ENCODE results near the gene POLG2. TPM values are rescaled to one million over a fixed set of nuclear protein-coding genes. Genes with fewer than 3 reads are reported as not detected.

The POLG2 gene
- total and polyA plus RNA-seq, 2 donors (not counting 3 experiments of a cell fraction or from before 2014, with no cell fraction given), result 6.5 to 18.6 TPM

DNA sequence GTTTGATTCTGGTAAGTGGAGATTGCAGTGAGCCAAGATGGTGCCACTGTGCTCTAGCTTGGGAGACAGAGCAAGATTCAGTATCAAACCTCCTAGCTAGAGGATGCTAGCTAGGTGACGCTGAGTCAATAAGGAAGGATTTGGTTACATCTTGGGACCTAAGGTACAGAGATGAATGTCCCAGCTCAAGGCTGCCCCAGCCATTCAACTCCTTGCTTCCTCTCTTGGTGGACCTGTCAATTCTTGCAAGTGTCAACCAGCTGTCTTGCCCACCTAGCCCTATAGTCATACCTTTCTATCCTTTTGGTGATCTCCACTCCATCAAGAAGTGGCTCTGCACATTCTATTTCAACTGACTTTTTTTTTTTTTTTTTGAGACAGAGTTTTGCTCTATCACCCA, 49.3 kb downstream of the POLG2 start:
- CTCF ChIA-PET, result no interaction called here
- no peak overlapping the region for H3K4me3 ChIP-seq (replicated peaks in 1 of 3; ENCODE audit: insufficient read depth in 1 of 3, low read depth in 1 of 3, low read length in 3 of 3)
- H3K9me1 ChIP-seq (replicated peaks; ENCODE audit: control insufficient read depth, extremely low read depth, insufficient read depth, low read length), result no peaks in the 10 kb centered on the region
- POLR2A ChIA-PET, result no interaction called here
- no peaks in the 10 kb centered on the region for H3K9me3 ChIP-seq (replicated peaks; ENCODE audit: control insufficient read depth, insufficient read depth, low read length)
- H3K9ac ChIP-seq (replicated peaks; ENCODE audit: extremely low read depth, insufficient read depth, low read length), result no peak overlapping the region
- no peaks in the 10 kb centered on the region for H3K79me2 ChIP-seq (ENCODE audit: control insufficient read depth, insufficient read depth, low read length)
- H2AFZ ChIP-seq (ENCODE audit: low read depth, low read length), result no peak overlapping the region
- peaks cover 12% of the 10 kb centered on the region for H3K4me1 ChIP-seq (ENCODE audit: control insufficient read depth, extremely low read depth, insufficient read depth, low read length)
- no peak overlapping the region for H3K4me2 ChIP-seq (ENCODE audit: insufficient read depth, low read length)
- H4K20me1 ChIP-seq (replicated peaks; ENCODE audit: control insufficient read depth, extremely low read depth, insufficient read depth, low read length), result no peaks in the 10 kb centered on the region
- no peak for DNase-seq (ENCODE audit: low read depth, low spot score)
- H3K36me3 ChIP-seq (ENCODE audit: control insufficient read depth in 2 of 2, extremely low read depth in 1 of 2, insufficient read depth in 2 of 2, low read length in 2 of 2), result no peaks in the 10 kb centered on the region
- TF ChIP-seq EZH2 (IDR thresholded peaks at IDR 0.05; ENCODE audit: borderline replicate concordance, low read depth, low read length, severe bottlenecking) (no peak), FOS (IDR thresholded peaks at IDR 0.05; ENCODE audit: borderline replicate concordance, insufficient read depth, low read length) (no peak)
- intact Hi-C loops (cut with micrococcal nuclease), result no loop called here
- dilution Hi-C loops (cut with MboI; ENCODE audit: extremely low pct_ligation_motif_present, low sequenced_read_pairs), result no loop called here
- H3K27ac ChIP-seq (ENCODE audit: insufficient read depth, low read depth, low read length), result no peak overlapping the region
- no TSS peak for BruUV-seq (replicated peaks)
- H3K27me3 ChIP-seq (ENCODE audit: control insufficient read depth in 2 of 2, insufficient read depth in 2 of 2, low read length in 2 of 2), result no peaks in the 10 kb centered on the region
- no peak for FAIRE-seq

DNA sequence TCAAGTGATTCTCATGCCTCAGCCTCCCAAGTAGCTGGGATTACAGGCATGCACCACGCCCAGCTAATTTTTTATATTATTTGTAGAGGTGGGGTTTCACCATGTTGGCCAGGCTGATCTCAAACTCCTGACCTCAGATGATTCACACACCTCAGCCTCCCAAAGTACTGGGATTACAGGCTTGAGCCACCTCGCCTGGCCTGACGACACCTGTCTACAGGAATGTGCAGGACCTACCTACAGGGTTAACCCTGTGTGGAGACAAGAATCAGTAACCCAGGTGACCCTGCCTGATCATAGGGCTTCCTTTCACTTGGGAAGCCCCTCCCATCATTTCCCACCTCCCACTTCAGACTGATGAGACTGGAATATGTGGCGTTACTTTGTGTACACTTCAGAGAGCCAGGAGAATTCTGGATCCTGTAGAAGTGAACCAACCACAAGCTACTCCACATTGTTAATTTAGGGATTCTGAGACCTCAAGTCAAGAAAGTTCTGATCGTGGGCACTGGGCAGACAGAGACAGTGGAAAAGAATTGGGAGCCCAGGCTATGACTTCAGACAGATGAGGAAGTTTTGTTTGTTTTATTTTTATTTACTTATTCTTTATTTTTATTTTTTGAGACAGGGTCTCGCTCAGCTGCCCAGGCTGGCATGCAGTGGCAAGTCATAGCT, 53.6 kb downstream of the POLG2 start:
- DNase-seq (ENCODE audit: low read depth, low spot score) (no peak), FAIRE-seq (no peak)
- no peak overlapping the region for H3K9ac ChIP-seq (replicated peaks; ENCODE audit: extremely low read depth, insufficient read depth, low read length)
- BruUV-seq (replicated peaks), result no TSS peak
- H3K27ac ChIP-seq (ENCODE audit: insufficient read depth, low read depth, low read length), result no peak overlapping the region
- H3K79me2 ChIP-seq (ENCODE audit: control insufficient read depth, insufficient read depth, low read length), result no peaks in the 10 kb centered on the region
- no peaks in the 10 kb centered on the region for H3K36me3 ChIP-seq (ENCODE audit: control insufficient read depth in 2 of 2, extremely low read depth in 1 of 2, insufficient read depth in 2 of 2, low read length in 2 of 2)
- dilution Hi-C loops (cut with MboI; ENCODE audit: extremely low pct_ligation_motif_present, low sequenced_read_pairs) (no loop called here), intact Hi-C loops (cut with micrococcal nuclease) (no loop called here)
- H3K4me2 ChIP-seq (ENCODE audit: insufficient read depth, low read length), result no peak overlapping the region
- TF ChIP-seq, protein P1, sequence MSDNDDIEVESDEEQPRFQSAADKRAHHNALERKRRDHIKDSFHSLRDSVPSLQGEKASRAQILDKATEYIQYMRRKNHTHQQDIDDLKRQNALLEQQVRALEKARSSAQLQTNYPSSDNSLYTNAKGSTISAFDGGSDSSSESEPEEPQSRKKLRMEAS (IDR thresholded peaks at IDR 0.05; ENCODE audit: insufficient read depth, insufficient read length), result no peak
- TF ChIP-seq, protein P2, sequence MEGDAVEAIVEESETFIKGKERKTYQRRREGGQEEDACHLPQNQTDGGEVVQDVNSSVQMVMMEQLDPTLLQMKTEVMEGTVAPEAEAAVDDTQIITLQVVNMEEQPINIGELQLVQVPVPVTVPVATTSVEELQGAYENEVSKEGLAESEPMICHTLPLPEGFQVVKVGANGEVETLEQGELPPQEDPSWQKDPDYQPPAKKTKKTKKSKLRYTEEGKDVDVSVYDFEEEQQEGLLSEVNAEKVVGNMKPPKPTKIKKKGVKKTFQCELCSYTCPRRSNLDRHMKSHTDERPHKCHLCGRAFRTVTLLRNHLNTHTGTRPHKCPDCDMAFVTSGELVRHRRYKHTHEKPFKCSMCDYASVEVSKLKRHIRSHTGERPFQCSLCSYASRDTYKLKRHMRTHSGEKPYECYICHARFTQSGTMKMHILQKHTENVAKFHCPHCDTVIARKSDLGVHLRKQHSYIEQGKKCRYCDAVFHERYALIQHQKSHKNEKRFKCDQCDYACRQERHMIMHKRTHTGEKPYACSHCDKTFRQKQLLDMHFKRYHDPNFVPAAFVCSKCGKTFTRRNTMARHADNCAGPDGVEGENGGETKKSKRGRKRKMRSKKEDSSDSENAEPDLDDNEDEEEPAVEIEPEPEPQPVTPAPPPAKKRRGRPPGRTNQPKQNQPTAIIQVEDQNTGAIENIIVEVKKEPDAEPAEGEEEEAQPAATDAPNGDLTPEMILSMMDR (IDR thresholded peaks at IDR 0.05; ENCODE audit: extremely low read depth in 1 of 2, insufficient read depth in 1 of 2, low read depth in 1 of 2, low read length in 2 of 2), result no peak
- TF ChIP-seq POLR2A (IDR thresholded peaks at IDR 0.05; ENCODE audit: low read depth, low read length) (no peak), FOS (IDR thresholded peaks at IDR 0.05; ENCODE audit: borderline replicate concordance, insufficient read depth, low read length) (no peak), POLR2AphosphoS5 (IDR thresholded peaks at IDR 0.05; ENCODE audit: insufficient read depth, low read depth, low read length) (no peak), GATA2 (IDR thresholded peaks at IDR 0.05; ENCODE audit: insufficient read depth, insufficient read length, low read depth, low read length) (no peak)
- ChIA-PET POLR2A (no interaction called here), CTCF (interaction anchor here (0.7 to 1.1 kb wide), 3 partner anchors 25 to 50 kb away, joined by 3 to 4 read pairs (median 3); no protein-coding TSS in a partner anchor)
- H3K9me1 ChIP-seq (replicated peaks; ENCODE audit: control insufficient read depth, extremely low read depth, insufficient read depth, low read length), result no peaks in the 10 kb centered on the region
- H3K4me3 ChIP-seq (replicated peaks in 1 of 3; ENCODE audit: insufficient read depth in 1 of 3, low read depth in 1 of 3, low read length in 3 of 3), result no peak overlapping the region
- H3K9me3 ChIP-seq (replicated peaks; ENCODE audit: control insufficient read depth, insufficient read depth, low read length), result no peaks in the 10 kb centered on the region
- no peaks in the 10 kb centered on the region for H4K20me1 ChIP-seq (replicated peaks; ENCODE audit: control insufficient read depth, extremely low read depth, insufficient read depth, low read length)
- H3K27me3 ChIP-seq (ENCODE audit: control insufficient read depth in 2 of 2, insufficient read depth in 2 of 2, low read length in 2 of 2), result no peaks in the 10 kb centered on the region
- H3K4me1 ChIP-seq (ENCODE audit: control insufficient read depth, extremely low read depth, insufficient read depth, low read length), result peaks cover 12% of the 10 kb centered on the region
- H2AFZ ChIP-seq (ENCODE audit: low read depth, low read length), result no peak overlapping the region

Data from endothelial cell of umbilical vein (primary cell).